Measurements from ENCODE around the gene MYH9.
A peak's percentile ranks its signal among the peaks of the same experiment; 100 is the strongest.

MYH9 gene

DNA sequence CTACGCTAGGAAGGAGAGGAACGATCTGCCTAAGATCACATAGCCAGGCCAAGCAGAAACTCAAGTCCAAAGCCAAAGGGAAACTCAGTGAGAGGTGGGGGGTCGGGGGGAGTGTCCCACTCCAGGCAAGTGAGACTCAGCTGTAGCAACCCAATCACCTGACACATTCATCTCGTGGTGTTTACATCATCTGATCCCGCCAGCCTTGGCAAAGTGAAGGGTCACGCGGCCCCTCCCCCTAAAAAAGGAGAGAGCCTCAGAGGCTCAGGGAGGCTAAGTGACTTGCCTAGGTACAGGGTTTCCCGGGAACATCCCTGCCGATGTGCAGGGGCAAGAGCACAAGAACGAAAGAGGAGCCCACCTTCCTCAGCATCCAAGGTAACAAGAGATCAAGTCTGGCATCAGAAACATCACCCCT, 21.5 kb downstream of the MYH9 start:
- DNase-seq, result no peak

DNA sequence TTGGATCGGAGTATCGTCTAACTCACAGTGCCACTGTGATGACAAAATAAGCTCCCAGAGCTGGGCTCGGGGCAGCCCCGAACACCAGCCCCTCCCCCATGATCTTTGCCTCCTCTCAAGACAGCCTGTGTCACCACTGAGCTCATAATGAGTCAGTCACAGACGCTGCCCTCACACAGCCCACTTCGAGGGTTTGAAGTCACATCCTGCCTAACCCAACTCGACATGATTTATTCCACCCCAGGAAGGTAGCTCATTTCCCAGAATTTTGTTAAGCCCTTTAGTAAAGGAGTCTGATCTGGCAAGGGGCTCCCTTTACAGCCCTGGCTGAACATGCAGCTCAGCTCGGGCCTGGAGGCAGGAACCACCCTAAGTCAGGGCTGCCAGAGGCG, 22.8 kb downstream of the MYH9 start:
- DNase-seq, result peak; percentile 95

DNA sequence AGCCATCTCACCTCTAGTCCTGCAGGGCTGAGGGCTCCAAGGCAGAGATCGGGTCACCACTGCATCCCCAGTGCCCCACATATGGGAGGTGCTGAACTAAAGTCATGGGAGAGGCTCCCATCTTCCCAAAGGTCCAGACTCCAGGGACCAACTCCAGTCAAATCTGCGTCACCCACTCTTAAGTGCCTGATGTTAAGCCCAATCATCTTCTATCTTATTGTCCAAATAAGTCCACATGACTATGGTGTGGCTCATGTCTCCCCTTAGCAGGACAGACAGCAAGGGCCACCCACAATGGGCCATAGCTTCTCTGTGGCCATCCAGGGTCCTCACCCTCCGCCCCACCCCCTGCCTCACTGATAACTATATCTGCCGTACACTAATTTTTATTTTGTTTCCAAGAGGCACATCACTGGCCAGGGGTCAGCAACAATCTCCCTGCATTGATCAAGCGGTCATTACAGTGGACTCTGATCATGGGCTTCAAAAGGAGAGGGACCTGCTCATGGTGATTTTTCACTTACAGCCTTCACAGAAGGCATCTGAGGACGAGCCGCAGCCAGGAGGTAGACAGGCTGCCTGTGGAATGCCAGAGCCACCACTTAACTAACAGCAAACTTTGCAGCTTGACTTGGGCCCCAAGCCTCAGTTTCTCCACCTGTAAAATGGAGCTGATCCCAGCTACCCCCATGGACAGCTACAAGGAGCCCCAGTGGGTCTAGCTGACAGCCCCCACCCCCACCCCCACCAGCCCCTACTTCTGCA, 23.3 kb downstream of the MYH9 start:
- no peak for DNase-seq

DNA sequence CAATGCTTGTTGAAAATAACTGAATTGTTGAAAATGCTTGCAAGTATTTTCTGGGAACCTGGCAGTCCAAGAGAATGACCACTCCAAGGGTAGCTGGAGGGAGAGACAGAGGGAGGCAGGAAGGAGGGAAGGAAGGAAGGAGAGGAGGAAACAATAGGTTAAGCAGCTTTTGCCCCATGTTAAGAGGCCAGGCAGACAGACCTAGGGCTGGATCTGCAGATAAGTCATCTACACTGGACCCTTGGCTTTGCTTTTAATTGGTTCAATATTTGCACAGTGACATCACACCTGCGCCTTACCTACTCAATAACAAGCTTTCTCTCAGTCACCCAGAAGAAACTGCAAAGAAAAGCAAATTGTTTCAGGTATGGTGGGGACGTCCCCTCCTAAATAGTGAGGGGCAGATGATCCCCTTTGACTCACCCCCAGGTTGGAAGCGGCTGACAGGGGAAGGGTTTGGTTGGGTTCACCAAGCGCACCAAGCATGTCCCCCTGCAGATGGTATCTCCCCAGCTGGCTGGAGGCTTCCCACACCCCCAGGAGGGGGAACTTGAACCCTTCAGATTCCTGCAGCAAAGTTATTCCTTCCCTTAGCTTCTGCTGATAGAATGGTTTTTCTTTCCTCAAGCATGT, 24.3 kb downstream of the MYH9 start:
- no peak for DNase-seq

DNA sequence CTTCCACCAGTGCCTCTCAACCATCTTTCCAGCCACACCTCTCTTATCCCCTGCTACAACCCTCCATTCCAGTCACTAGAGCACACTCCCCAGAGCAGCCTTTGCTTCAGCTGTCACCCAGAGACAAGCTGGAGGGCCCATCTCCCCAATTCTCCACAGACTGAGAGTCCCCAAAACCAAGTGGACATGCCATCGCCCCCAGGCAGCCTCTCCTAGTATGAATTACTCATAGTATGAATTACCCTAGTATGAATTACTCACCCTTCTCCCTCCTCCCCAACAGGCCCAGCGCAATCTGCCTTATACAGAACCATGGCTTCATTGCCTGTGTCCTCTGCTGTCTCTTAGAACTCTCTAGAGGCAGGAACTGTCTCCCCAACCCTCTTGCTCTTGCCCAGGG, 24.8 kb downstream of the MYH9 start:
- DNase-seq, result no peak

DNA sequence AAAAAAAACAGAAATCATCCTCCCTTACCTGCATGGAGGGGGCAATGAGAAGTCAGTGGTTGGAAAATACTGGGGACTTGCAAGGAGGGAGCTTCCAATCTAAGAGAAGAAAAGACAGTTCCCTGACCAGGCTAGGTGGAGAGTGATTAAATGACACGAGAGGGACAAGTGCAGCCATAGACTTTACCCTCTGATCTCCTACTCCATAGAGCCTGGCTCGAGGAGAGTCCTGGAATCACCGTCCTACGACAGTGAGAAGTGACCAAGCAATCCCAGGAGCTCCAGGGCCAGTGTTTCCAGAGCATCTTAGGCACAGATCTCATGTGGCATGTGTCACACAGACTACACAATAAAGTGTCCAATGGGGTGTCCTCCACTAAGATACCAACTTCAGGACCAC, 25.7 kb downstream of the MYH9 start:
- DNase-seq, result no peak

DNA sequence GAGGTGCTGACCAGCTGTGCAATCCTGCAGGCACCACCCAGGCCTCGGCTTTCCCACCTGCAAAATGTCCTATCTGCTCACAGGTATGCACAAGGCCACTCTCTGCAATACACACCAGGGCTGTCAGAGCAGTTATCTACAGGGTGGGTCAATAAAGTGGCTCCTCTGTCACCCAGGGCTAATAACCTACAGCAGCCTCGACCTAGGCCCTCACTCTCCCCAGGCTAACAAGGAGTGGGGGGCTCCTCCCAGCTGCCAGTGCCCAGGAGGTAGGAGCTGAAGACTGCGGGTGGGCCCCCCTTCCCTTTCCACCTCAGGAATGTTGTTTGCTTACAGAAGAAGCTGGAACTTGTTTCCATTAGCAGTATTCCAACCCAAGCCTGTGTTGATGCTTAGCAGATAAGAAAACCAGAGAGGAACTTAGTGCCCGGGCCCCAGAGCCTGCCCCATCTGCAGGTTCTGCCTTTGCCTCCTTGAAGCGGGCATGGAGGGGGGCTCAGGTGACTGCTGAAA, 26.8 kb downstream of the MYH9 start:
- no peak for DNase-seq

DNA sequence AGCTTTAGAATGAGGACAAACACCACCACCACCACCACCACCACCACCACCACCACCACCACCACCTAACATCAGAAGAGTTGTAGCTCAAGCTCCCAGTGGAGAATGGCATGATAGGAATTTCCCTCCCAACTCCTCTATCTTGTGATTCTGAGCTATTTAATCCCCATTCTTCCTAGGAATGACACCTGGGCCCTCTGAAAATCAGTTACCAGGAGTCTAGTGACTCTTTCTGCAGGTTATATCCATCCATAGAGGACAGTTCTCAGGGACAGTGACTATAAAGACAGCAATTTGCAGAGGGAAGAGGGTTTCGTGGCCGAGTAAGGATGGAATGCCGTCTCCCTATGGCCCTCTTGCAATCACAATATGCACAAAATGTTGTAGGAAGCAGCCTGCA, 27.8 kb downstream of the MYH9 start:
- DNase-seq, result no peak

DNA sequence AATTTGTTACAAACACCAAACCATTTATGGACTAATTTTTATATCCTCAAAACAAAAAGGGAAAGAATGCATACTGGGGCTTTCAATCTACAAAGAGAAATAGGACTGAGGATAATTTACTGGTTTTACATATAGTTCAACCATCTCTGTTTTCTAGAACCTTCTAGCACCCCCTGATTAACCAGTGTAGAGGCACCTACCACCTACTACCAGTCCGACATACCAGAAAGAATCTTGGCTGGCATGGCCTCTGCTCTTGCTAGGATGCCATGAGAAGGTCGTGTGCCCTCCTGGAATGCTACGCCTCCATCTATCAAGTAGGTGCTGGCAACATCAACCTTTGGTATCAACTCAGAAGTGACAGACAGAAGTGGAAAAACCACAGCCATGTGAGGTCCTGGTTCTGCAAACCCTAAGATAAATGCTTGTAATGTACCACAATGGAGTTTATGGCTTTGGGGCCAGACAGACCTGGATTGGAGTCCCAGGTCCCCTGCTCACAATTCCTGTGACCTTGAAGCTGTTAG, 28.2 kb downstream of the MYH9 start:
- DNase-seq, result no peak

DNA sequence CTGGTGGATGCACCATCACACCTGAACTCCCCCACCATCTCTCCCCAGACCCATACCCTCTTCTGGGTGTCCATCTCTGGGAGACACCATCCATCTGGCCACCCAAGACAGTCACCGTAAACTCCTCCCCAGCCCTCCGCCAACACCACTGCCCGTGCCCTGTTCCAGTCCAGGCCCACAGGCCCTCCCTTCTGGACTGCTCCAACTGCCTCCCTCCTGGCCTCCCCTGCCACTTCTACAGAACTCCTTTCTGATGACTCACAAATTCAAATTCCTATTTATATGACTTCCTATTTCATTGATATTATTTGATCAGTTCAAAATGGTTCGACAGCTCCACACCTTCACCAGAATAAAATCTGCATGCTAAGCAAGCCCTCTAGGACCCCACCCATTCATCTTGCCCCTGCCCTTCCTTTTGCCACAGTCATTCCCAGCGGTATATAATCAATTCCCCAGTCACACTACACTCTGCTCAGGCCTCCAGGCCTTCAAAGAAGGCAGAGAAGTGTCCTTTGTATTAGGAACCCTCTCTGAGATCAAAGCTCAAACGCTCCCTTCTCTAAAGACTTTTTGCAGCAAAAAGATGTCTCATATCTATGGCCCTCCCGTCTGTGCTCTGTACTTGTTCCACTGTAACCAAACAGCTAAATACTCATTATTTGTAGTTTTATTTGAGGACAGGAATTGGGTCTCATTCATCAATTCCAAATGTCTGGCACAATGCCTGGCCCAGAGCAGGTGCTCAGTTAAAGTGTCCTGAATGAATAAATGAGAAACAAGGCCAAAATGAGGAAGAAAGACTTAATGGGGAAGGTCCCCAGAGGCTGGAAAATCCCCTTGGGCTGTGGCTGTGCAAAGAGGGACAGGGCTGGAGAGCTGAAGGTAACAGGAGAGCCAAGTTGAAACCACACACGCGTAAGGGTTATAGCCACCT, 29.0 kb downstream of the MYH9 start:
- peak; percentile 61 to 65 for DNase-seq

DNA sequence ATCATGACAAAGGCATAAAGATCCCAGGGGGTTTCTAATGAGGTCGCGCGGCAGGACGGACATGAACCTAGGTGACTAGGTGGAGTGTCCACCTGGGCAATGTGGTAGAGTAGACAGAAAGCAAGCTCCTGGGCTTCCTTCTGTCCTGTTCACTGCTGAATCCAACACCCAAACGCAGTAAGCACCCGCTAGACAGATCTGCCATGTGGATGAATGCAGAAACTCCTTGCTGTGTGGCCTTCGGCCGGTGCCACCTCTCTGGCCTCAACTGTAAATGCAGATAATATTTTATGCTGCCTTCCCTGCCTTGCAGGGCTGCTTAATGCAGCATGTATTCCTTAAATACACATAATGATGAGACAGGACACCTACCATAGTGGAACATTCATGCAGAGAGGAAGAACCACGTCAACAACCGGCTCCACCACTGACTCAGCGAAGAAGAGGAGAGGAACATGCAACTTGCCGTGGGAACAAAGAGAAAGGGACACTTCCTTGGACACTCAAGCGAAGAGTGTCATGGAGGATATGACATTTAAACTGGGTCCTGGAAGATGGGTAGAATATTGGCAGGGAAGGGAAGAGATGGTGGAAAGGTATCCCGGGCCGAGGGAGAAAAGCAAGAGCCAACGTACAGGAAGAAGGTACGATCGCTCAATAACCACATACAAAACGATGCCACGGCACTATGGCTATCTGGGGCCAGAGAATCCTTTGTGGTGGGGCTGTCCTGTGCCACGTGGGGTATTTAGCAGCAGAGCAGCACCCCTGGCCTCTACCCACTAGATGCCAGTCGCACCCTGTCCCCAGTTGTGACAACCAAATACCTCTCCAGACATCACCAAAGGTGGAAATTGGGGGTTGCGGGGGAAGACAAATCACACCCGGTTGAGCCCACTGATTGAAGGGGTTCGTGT, 30.8 kb downstream of the MYH9 start:
- DNase-seq, result peak; percentile 53 to 55

DNA sequence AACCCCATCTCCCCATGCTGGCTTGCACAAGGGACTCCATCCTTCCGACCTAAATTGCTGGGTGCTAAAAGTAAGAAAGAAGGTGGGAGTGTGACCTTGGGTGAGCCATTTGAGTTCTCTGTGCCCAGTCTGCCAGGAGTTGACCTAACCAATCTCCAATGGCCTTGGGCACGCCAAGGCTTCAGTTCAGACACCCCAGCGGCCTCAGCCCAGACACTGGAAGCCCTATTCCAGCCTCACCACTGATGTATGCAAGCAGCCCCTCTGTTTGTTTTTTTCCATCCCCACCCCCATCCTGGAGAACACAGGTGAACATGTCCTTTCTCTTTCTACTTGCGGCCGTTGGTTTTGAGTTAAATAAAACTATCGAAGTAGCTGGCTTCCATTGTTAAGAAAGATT, 31.9 kb downstream of the MYH9 start:
- no peak for DNase-seq

DNA sequence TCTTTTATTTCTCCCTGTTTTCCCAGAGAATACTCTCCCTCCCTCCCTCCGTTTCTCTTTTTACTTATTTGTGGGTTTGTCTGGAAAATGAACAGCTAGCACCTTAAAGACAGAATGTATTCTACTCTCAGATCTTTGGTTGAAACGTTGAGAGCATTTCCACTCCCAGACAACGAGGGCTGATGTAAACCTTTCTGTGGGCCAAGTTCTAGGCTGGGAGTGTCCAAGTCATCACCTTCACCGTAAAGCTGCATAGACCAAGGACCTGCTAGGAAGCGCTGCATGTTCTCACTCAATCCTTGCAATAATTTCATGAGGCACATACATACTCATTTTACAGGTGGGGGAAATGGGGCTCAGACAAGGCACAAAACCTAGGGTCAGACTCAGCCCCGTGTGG, 32.4 kb downstream of the MYH9 start:
- no peak for DNase-seq

DNA sequence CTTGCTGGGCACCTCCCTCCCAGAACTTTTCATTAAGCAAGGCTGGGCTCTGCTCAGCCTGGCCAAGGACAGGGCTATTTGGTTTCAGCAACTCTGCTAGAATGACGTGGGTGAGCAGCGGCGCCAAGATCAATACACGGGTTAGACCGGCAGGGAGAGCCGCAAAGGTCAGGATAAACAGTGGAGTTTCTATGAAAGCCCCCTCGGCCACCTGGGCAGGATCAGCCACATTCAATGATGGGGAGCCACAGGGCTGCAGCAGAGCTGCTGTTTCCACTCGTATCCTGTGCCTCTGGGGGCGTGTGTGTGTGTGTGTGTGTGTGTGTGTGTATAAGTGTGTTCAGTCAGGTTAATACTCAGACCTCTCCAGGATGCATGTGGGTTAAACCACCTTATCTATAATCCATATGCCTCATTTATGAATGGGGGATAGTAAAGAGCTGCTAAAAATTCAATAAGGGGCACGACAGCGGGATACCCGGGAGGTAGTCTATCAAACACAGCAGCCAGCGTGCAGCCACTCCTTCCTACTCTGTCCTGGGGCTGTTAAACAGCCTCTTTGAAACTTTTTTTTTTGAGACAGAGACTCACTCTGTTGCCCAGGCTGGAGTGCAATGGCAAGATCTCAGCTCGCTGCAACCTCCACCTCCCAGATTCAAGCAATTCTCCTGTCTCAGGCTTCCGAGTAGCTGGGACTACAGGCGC, 34.8 kb downstream of the MYH9 start:
- DNase-seq, result no peak

DNA sequence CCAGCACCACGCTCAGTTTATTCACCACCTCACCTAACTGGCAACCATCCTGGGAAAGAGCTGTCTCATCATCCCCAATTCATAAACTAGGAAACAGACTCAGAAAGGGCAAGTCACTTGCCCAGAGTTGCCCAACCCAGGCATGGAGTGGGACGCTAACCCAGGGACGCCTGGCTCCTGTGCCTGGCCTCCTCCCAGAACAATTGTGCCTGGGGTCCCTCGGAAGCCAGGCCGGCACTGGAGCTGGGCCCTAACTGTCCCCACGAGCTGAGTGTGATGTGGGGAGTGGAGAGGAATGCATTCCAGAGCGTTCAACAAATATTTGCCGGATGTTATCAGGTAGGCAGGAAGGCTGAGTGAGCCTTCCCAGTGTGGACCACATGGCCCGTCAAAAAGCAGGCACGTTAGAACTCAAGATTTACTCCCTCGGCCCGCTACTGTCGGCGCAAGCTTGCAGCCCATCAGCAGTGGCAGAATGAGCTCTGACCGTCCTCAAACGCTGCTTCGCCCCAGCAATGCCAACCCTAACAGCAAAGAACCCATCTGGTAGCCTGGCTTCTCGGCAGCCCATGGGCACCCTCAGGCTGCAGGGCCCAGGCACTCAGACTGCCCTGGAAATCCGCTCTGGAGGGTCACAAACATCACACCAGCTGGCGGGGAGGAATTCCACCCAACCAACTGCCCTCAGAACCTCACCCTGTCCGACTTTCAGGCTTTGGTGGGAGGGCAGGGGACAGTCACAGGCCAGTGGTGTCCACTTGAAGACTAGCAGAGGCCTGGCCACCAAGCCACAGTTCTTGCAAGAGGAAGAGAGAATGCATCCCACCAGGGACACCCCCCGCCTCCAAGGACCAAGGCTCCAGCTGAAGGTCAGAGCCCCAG, 35.6 kb downstream of the MYH9 start:
- DNase-seq, result no peak

DNA sequence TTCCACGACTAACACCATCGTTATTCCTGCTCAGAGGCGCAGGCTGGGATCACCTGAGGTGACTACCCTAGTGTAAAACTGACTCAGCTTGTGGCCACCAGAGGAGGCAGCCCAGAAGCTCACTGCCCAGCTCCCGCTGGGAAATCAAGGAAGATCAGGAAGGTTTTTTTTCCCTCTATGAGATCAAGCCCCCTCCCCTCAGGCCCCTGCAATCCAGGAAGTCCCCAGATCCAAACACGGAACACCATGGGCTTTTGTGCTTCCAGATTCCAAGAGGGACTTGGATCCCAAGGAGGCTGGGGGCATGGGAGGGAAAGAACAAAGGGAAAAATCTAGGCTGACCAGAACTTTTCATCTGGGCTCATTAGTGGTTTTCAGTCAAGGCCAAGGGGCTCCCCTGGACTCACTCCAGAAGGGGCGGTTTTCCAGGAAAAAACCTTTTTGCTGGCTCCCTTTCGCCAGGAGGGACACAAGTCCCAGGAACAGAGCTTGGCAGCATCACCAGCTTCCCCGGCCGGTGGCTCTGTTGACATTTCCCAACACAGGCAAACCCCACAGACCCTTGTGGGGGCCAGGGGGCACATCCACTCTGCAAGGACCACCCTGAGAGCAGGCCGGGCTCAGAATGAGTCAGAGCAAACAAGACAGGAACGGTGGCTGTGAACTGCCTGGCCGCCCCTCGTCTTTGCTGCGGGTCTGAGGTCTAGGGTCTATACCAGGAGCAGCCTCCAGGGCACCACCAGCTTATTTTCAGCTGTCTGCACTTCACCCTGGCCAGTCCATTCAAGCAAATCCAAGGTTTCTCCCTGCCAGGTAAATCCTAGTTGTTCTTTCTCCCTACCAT, 36.8 kb downstream of the MYH9 start:
- no peak for DNase-seq

DNA sequence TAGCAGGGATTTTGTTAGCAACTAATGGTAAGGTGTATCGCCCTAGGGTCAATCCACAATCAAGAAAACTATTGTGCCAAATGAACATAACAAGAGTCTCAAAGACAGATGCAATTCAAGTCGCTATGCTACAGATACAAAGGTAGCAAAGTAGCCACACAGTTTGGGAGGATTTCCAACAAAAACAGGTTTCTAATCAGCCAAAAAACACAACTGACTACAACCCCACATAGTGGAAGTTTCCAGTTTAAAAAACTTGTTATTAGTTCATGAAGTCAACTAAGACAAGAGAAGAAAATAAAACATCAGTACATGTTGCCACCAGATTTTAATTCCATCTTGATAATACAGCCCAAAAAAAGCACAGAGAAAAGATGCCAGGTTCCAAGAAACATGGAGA, 38.0 kb downstream of the MYH9 start:
- DNase-seq, result no peak

DNA sequence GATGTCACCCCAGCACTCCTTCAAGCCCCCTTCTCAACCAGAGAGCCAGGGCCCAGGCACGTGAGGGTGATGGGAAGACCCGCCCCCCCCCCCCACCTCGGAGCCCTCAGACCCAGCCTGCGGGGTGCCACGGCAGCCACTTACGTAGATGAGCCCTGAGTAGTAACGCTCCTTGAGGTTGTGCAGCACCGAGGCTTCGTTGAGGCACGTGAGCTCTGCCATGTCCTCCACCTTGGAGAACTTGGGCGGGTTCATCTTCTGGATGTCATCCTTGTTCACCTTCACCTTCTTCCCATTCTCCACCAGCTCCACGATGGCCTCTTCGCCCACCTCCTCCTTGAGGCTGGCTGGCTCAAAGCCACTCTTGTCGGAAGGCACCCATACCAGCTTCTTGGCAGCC, 39.0 kb downstream of the MYH9 start:
- DNase-seq, result no peak

DNA sequence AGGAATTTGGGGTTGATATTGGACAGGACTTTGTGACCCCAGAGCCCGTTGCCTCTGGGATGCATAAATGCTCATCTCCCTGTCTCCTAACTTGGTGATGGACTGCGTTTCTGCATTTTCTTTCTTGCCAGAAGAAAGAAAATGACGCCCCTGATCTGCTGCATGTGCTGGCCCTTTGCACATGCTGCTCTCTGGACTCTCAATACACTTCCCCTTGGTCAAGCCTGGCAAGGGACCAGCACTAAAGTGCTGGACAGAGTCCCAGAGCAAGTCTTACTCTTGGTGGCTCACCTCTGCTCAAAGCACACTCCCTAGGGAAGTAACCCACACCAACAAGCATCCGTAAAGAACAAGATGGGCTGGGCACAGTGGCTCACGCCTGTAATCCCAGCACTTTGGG, 40.7 kb downstream of the MYH9 start:
- no peak for DNase-seq

Measured in inflammatory macrophage treated with lipopolysaccharide for 1 hour (primary cell).